A549 (cell line): ENCODE results near the gene CAPN9. TPM values are rescaled to one million over a fixed set of nuclear protein-coding genes. Genes with fewer than 3 reads are reported as not detected.

ENCODE experiments used
- ATAC-seq, 2 experiments: fragments of 200-7000 bp in 1 of 2; fragments of >200 bp in 1 of 2; cut with Nextera tagmentation in 1 of 2; cut with Tn5 transposase in 1 of 2; 3 replicates each; pipeline versions ENCODE4 v1.8.0 to v1.9.1; 2018 to 2020; ENCODE audit warnings: mild to moderate bottlenecking in 1 of 2, moderate library complexity in 1 of 2
- CTCF ChIA-PET: fragments of 300-600 bp; sonication (Branson Sonifier 250); formaldehyde crosslinking; extraction: SDS; loops from one replicate; lab custom pipeline; 2021; ENCODE audit warnings: antibody characterized with exemption, inconsistent platforms; lab: Yijun Ruan, JAX
- POLR2A ChIA-PET: fragments of 350-600 bp; formaldehyde crosslinking; extraction: SDS; loops from one replicate; lab custom pipeline; 2021; ENCODE audit warnings: antibody characterized with exemption, inconsistent platforms; lab: Yijun Ruan, JAX
- DNase-seq, 2 experiments: peaks; one replicate each; pipeline versions ENCODE4 v3.0.0 to v3.0.0-alpha.2; 2011 to 2016; ENCODE audit warnings: low read depth in 1 of 2, low spot score in 1 of 2
- FAIRE-seq: peaks from 2 replicates; lab custom pipeline; 2011; peaks lifted over from hg19 to GRCh38; lab: Jason Lieb, UNC
- H3K27ac ChIP-seq, 2 experiments: fragments of >200 bp; sonication (Bioruptor Twin); formaldehyde crosslinking; 3 replicates each; pipeline ENCODE4 v1.5.1; 2016 to 2017
- H3K4me1 ChIP-seq: fragments of >200 bp; sonication (Bioruptor Twin); formaldehyde crosslinking; 3 replicates; pipeline ENCODE4 v1.6.1; 2016
- H3K4me2 ChIP-seq: fragments of >200 bp; sonication (Bioruptor Twin); formaldehyde crosslinking; 3 replicates; pipeline ENCODE4 v1.6.1; 2016
- H3K4me3 ChIP-seq: fragments of >200 bp; sonication (Bioruptor Twin); formaldehyde crosslinking; 3 replicates; pipeline ENCODE4 v1.5.1; 2016
- H3K9me3 ChIP-seq: fragments of >200 bp; sonication (Bioruptor Twin); formaldehyde crosslinking; 3 replicates; pipeline ENCODE4 v1.6.1; 2016
- BCL3 ChIP-seq: fragments of >200 bp; sonication (Bioruptor Twin); formaldehyde crosslinking; IDR thresholded peaks from 3 replicates; pipeline ENCODE4 v1.6.1; 2016
- BHLHE40 ChIP-seq: IDR thresholded peaks from 2 replicates; pipeline ENCODE4 v1.6.1; 2012; ENCODE audit warnings: low read depth, low read length, inconsistent platforms
- CBX2 ChIP-seq: fragments of 200-600 bp; sonication (generic); IDR thresholded peaks from 2 replicates; pipeline ENCODE4 v1.6.1; 2016; ENCODE audit warnings: low read depth, mild to moderate bottlenecking, borderline replicate concordance
- CEBPB ChIP-seq, 2 experiments: fragments of >200 bp in 1 of 2; sonication (Bioruptor Twin) in 1 of 2; formaldehyde crosslinking in 1 of 2; IDR thresholded peaks; 2 replicates each; pipeline ENCODE4 v1.6.1; 2012 to 2016
- CHD2 ChIP-seq: fragments of 150-350 bp; IDR thresholded peaks from 2 replicates; pipeline ENCODE4 v1.6.1; 2014; ENCODE audit warnings: low read length; ENCODE audit not compliant: partially characterized antibody
- E2F6 ChIP-seq: IDR thresholded peaks from 2 replicates; pipeline ENCODE4 v1.6.1; 2012; ENCODE audit warnings: low read depth, borderline replicate concordance
- EHMT2 ChIP-seq: fragments of 200-600 bp; sonication (generic); IDR thresholded peaks from 2 replicates; pipeline ENCODE4 v1.6.1; 2016; ENCODE audit warnings: antibody characterized with exemption, low read depth, mild to moderate bottlenecking, moderate library complexity
- FOXS1 ChIP-seq: fragments of 250-450 bp; sonication (Bioruptor Pico); IDR thresholded peaks from 2 replicates; pipeline ENCODE4 v1.5.0; 2020; ENCODE audit warnings: mild to moderate bottlenecking, moderate library complexity
- HOXB13 ChIP-seq: fragments of 250-450 bp; sonication (Bioruptor Pico); IDR thresholded peaks from 2 replicates; pipeline ENCODE4 v1.5.0; 2020; ENCODE audit warnings: low read depth, mild to moderate bottlenecking, moderate library complexity
- MYC ChIP-seq: IDR thresholded peaks from 2 replicates; pipeline ENCODE4 v1.6.1; 2012; ENCODE audit warnings: mild to moderate bottlenecking, inconsistent platforms, low read length, improper control_type of control experiment, borderline replicate concordance
- NR3C1 ChIP-seq: fragments of >200 bp; sonication (Bioruptor Twin); formaldehyde crosslinking; IDR thresholded peaks from 3 replicates; pipeline ENCODE4 v1.6.1; 2017
- PHF8 ChIP-seq: fragments of 200-600 bp; sonication (generic); IDR thresholded peaks from 2 replicates; pipeline ENCODE4 v1.6.1; 2016; ENCODE audit warnings: low read depth, mild to moderate bottlenecking, antibody characterized with exemption, moderate library complexity, borderline replicate concordance
- REST ChIP-seq: fragments of 200-600 bp; sonication (generic); IDR thresholded peaks from 2 replicates; pipeline ENCODE4 v1.6.1; 2016; ENCODE audit warnings: antibody characterized with exemption, mild to moderate bottlenecking, moderate library complexity
- RFX5 ChIP-seq: fragments of 450-650 bp; IDR thresholded peaks from 2 replicates; pipeline ENCODE4 v1.7.1; 2014; ENCODE audit warnings: antibody characterized with exemption, mild to moderate bottlenecking, moderate library complexity
- SMC3 ChIP-seq: fragments of >200 bp; sonication (Bioruptor Twin); formaldehyde crosslinking; IDR thresholded peaks from 3 replicates; pipeline ENCODE4 v1.6.1; 2018; ENCODE audit warnings: inconsistent platforms
- TP53 ChIP-seq: fragments of 250-450 bp; sonication (Bioruptor Pico); IDR thresholded peaks from 2 replicates; pipeline ENCODE4 v1.5.0; 2021; ENCODE audit warnings: mild to moderate bottlenecking, moderate library complexity
- USF2 ChIP-seq: fragments of 450-650 bp; IDR thresholded peaks from 2 replicates; pipeline ENCODE4 v1.6.1; 2014; ENCODE audit warnings: antibody characterized with exemption
- WGBS: methylation state at CpG from one replicate; pipeline ENCODE4 v1.1.6; 2017; ENCODE audit errors: missing lambda C conversion rate; 5-methylcytosine and 5-hydroxymethylcytosine counted together
- polyA plus RNA-seq, 4 experiments: library from polyadenylated mRNA; depleted of rRNA in 3 of 4; stranded (reverse); fragments of >200 nt; fragmentation: RNase III in 1 of 4; extraction: RNeasy Plus Mini Kit Qiagen cat#74134 plus additional on column Dnase treatment in 1 of 4; gene quantifications; 2 replicates in 3 of 4; 3 replicates in 1 of 4; pipeline ENCODE4 v1.2.3, GENCODE V29; 2011 to 2017

The CAPN9 gene
- polyA plus RNA-seq, 2 of the 4 experiments (the other 2 are of a cell fraction): not detected

- ChIA-PET POLR2A (no interaction called here), CTCF (no interaction called here)
- no peak for ATAC-seq
- Histone ChIP-seq H3K9me3 (no peaks in the 10 kb centered on the region), H3K4me1 (peaks cover 7% of the 10 kb centered on the region; the same call in 1 of the 3 replicates), H3K27ac (no peak overlapping the region), H3K4me3 (no peak overlapping the region), H3K4me2 (no peak overlapping the region)
- WGBS: 81% methylated on average over 12 of the region's 12 CpGs
- TF ChIP-seq NR3C1: no peak
- no peak for TF ChIP-seq RFX5
- no peak for TF ChIP-seq CHD2
- DNase-seq: no peak
- FAIRE-seq: no peak
These were observed 2.0 kb downstream of the CAPN9 start for GRCh38 chr1:230749150-230749549.

GRCh38 chr1:230749635-230750034, 2.4 kb downstream of the CAPN9 start:
- Histone ChIP-seq H3K27ac (no peak overlapping the region), H3K4me1 (peaks cover 3% of the 10 kb centered on the region; the same call in 1 of the 3 replicates), H3K4me2 (no peak overlapping the region), H3K4me3 (no peak overlapping the region), H3K9me3 (no peaks in the 10 kb centered on the region)
- TF ChIP-seq USF2 (no peak), BCL3 (no peak), NR3C1 (no peak), HOXB13 (CRISPR knock-in tag) (no peak), REST (no peak), EHMT2 (no peak), MYC (no peak), RFX5 (no peak), BHLHE40 (no peak), SMC3 (no peak), TP53 (CRISPR knock-in tag) (no peak), PHF8 (no peak)
- 63% methylated on average over 3 of the region's 3 CpGs for WGBS
- FAIRE-seq (no peak), ATAC-seq (no peak), DNase-seq (no peak)
- ChIA-PET POLR2A (no interaction called here), CTCF (interaction anchor here (1.0 to 1.1 kb wide), 2 partner anchors 9 to 10 kb away, joined by 3 read pairs; no protein-coding TSS in a partner anchor)

GRCh38 chr1:230750576-230750975, 3.4 kb downstream of the CAPN9 start:
- no peak overlapping the region for H3K27ac ChIP-seq
- FAIRE-seq (no peak), DNase-seq (no peak), ATAC-seq (no peak; a peak in 1 of 6 replicates)
- no peaks in the 10 kb centered on the region for H3K4me1 ChIP-seq
- ChIA-PET POLR2A (no interaction called here), CTCF (interaction anchor here (1.0 to 1.1 kb wide), 2 partner anchors 9 to 10 kb away, joined by 3 read pairs; no protein-coding TSS in a partner anchor)
- 35% methylated on average over 5 of the region's 5 CpGs for WGBS
- H3K9me3 ChIP-seq: no peaks in the 10 kb centered on the region
- H3K4me2 ChIP-seq: no peak overlapping the region
- H3K4me3 ChIP-seq: no peak overlapping the region
- TF ChIP-seq FOXS1 (CRISPR knock-in tag): no peak
- no peak for TF ChIP-seq CBX2
- TF ChIP-seq CEBPB (IDR thresholded peaks at IDR 0.05): no peak
- TF ChIP-seq E2F6: no peak
